Measurements from ENCODE around the gene MOB1A. TPM values are rescaled to one million over a fixed set of nuclear protein-coding genes. Genes with fewer than 3 reads are reported as not detected.
"Not testable (repeated sequence)": the region's sequence is repeated elsewhere in the genome, so short reads cannot be mapped to it uniquely, and the experiment has no call there.

The MOB1A gene
- total and polyA plus RNA-seq, 2 donors from 2014 or later = 36.2 to 117 TPM

- intact Hi-C loops (cut with DNase I) = no loop called here
- Histone ChIP-seq H3K9ac (ENCODE audit: low read length in 3 of 3) (no peak overlapping the region), H3K4me3 (ENCODE audit: low read length in 3 of 3) (no peak overlapping the region), H3K36me3 (ENCODE audit: control insufficient read depth in 2 of 3, insufficient read depth in 3 of 3, low read length in 3 of 3) (peaks cover 0 to 10% (median 5%) of the 10 kb centered on the region in 3 donors), H3K9me3 (ENCODE audit: control insufficient read depth in 2 of 3, insufficient read depth in 1 of 3, low read length in 3 of 3) (no peaks in the 10 kb centered on the region), H3K4me1 (ENCODE audit: control insufficient read depth in 2 of 3, insufficient read depth in 2 of 3, low read depth in 1 of 3, low read length in 3 of 3) (no peaks in the 10 kb centered on the region), H3K27ac (ENCODE audit: low read depth in 2 of 2, low read length in 2 of 2) (no peak overlapping the region), H3K27me3 (ENCODE audit: control insufficient read depth, insufficient read depth, low read length) (no peaks in the 10 kb centered on the region)
- DNase-seq (no peak), FAIRE-seq (no peak)
- TF ChIP-seq, protein P1, sequence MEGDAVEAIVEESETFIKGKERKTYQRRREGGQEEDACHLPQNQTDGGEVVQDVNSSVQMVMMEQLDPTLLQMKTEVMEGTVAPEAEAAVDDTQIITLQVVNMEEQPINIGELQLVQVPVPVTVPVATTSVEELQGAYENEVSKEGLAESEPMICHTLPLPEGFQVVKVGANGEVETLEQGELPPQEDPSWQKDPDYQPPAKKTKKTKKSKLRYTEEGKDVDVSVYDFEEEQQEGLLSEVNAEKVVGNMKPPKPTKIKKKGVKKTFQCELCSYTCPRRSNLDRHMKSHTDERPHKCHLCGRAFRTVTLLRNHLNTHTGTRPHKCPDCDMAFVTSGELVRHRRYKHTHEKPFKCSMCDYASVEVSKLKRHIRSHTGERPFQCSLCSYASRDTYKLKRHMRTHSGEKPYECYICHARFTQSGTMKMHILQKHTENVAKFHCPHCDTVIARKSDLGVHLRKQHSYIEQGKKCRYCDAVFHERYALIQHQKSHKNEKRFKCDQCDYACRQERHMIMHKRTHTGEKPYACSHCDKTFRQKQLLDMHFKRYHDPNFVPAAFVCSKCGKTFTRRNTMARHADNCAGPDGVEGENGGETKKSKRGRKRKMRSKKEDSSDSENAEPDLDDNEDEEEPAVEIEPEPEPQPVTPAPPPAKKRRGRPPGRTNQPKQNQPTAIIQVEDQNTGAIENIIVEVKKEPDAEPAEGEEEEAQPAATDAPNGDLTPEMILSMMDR (IDR thresholded peaks at IDR 0.05; ENCODE audit: borderline replicate concordance, extremely low read depth, insufficient read depth) = no peak
Measured at GRCh38 chr2:74131901-74132300, 46.8 kb downstream of the MOB1A start.

DNA sequence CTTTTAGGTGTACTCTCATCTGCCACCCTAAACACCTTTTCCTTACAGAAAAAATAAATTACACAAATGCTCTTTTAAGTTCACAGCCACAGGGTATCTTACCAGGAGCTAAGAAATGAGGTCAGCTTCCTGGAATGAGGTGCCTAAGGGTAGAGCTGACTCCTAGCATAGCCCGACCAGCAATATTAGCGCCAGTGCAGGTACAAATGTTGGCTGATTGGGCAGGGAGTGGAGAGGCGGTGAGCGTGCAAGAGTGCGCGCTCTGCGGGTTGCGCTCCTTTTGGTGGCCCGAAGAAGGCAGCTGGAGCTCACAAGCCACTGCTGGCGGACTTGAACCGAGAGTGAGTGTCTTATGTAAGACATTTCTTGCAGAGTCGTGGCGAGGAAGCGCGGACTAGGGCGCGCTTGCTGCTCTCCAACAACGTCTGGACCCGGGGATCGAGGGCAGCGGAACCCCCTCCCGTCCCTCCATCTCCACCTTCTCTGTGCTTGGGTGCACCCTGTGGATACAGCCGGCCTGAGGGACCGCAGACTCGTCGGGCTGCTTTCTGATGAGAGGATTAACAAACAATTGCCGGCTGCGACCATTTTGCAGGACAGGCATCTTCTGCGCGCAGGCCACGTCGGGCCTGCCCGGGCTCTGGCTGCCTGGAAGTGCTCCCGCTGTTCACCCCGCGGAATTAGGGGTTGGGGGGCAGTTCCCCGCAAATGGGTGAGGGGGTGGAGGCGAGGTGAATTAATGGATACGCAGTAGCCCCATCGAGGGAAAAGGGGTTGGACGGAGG, 48.3 kb downstream of the MOB1A start:
- Histone ChIP-seq H3K4me3 (ENCODE audit: low read length in 3 of 3) (no peak overlapping the region), H3K4me1 (ENCODE audit: control insufficient read depth in 2 of 3, insufficient read depth in 2 of 3, low read depth in 1 of 3, low read length in 3 of 3) (no peaks in the 10 kb centered on the region), H3K36me3 (ENCODE audit: control insufficient read depth in 2 of 3, insufficient read depth in 3 of 3, low read length in 3 of 3) (peaks cover 0 to 10% (median 5%) of the 10 kb centered on the region in 3 donors), H3K9ac (ENCODE audit: low read length in 3 of 3) (no peak overlapping the region), H3K27ac (ENCODE audit: low read depth in 2 of 2, low read length in 2 of 2) (no peak overlapping the region), H3K27me3 (ENCODE audit: control insufficient read depth, insufficient read depth, low read length) (no peaks in the 10 kb centered on the region), H3K9me3 (ENCODE audit: control insufficient read depth in 2 of 3, insufficient read depth in 1 of 3, low read length in 3 of 3) (no peaks in the 10 kb centered on the region)
- TF ChIP-seq, protein P1 (IDR thresholded peaks at IDR 0.05; ENCODE audit: borderline replicate concordance, extremely low read depth, insufficient read depth) = no peak
- intact Hi-C loops (cut with DNase I) = no loop called here
- FAIRE-seq (no peak), DNase-seq (peak in 2 of 5 donors; percentile 34 to 36)

DNA sequence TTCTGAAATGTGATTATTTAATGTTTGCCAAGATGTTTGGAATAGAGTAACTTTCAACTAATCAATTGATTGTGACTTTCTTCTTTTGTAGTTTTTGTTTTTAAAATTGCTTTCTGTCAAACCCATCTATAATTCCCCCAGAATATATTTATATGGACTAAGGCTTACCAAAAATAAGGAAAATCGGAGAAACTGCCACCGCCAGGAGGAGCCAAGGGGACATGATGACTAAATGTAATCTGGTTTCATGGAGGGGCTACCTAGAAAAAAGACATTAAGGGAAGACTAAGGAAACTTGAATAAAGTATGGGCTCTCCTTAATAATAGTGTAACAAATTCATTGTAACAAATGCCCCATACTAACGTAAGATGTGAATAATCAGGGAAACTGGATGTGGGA, 50.5 kb downstream of the MOB1A start:
- Histone ChIP-seq H3K9me3 (ENCODE audit: control insufficient read depth in 2 of 3, insufficient read depth in 1 of 3, low read length in 3 of 3) (no peaks in the 10 kb centered on the region), H3K9ac (ENCODE audit: low read length in 3 of 3) (no peak overlapping the region), H3K4me3 (ENCODE audit: low read length in 3 of 3) (no peak overlapping the region), H3K36me3 (ENCODE audit: control insufficient read depth in 2 of 3, insufficient read depth in 3 of 3, low read length in 3 of 3) (no peaks in the 10 kb centered on the region), H3K4me1 (ENCODE audit: control insufficient read depth in 2 of 3, insufficient read depth in 2 of 3, low read depth in 1 of 3, low read length in 3 of 3) (no peaks in the 10 kb centered on the region), H3K27ac (ENCODE audit: low read depth in 2 of 2, low read length in 2 of 2) (no peak overlapping the region), H3K27me3 (ENCODE audit: control insufficient read depth, insufficient read depth, low read length) (no peaks in the 10 kb centered on the region)
- intact Hi-C loops (cut with DNase I) = no loop called here
- DNase-seq (no peak), FAIRE-seq (no peak)
- TF ChIP-seq, protein P1 (IDR thresholded peaks at IDR 0.05; ENCODE audit: borderline replicate concordance, extremely low read depth, insufficient read depth) = no peak

- intact Hi-C loops (cut with DNase I); H3K36me3 ChIP-seq (ENCODE audit: control insufficient read depth in 2 of 3, insufficient read depth in 3 of 3, low read length in 3 of 3); H3K27ac ChIP-seq (ENCODE audit: low read depth in 2 of 2, low read length in 2 of 2); H3K27me3 ChIP-seq (ENCODE audit: control insufficient read depth, insufficient read depth, low read length); H3K9ac ChIP-seq (ENCODE audit: low read length in 3 of 3); H3K4me1 ChIP-seq (ENCODE audit: control insufficient read depth in 2 of 3, insufficient read depth in 2 of 3, low read depth in 1 of 3, low read length in 3 of 3); H3K4me3 ChIP-seq (ENCODE audit: low read length in 3 of 3); DNase-seq; FAIRE-seq: not testable (repeated sequence)
- H3K9me3 ChIP-seq (ENCODE audit: control insufficient read depth in 2 of 3, insufficient read depth in 1 of 3, low read length in 3 of 3) = peaks cover 0 to 12% (median 0%) of the 10 kb centered on the region in 3 donors
Measured at GRCh38 chr2:74123955-74124354, 54.7 kb downstream of the MOB1A start.

DNA sequence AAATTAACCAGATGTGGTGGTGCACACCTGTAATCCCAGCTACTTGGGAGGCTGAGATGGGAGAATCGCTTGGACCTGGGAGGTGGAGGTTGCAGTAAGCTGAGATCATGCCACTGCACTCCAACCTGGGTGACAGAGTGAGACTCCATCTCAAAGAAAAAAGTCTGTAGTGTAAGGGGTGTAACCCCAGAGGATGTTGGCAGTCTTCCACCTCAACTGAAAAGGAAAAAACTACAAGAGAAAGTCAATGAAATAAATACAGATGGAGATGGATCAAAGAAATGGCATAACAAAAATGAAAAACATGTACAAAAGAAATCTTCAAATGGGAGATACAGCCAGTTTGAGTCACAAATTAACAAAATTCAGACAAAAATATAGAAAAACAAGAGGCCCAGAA, 56.8 kb downstream of the MOB1A start:
- H3K9me3 ChIP-seq (ENCODE audit: control insufficient read depth in 2 of 3, insufficient read depth in 1 of 3, low read length in 3 of 3) = peaks cover 0 to 12% (median 0%) of the 10 kb centered on the region in 3 donors
- H3K36me3 ChIP-seq (ENCODE audit: control insufficient read depth in 2 of 3, insufficient read depth in 3 of 3, low read length in 3 of 3); H3K27me3 ChIP-seq (ENCODE audit: control insufficient read depth, insufficient read depth, low read length); H3K27ac ChIP-seq (ENCODE audit: low read depth in 2 of 2, low read length in 2 of 2); H3K4me1 ChIP-seq (ENCODE audit: control insufficient read depth in 2 of 3, insufficient read depth in 2 of 3, low read depth in 1 of 3, low read length in 3 of 3); FAIRE-seq; H3K4me3 ChIP-seq (ENCODE audit: low read length in 3 of 3); intact Hi-C loops (cut with DNase I); H3K9ac ChIP-seq (ENCODE audit: low read length in 3 of 3); DNase-seq: not testable (repeated sequence)

Measured in kidney (tissue), 14 donors.